Stimulated activated CD8-positive, alpha-beta memory T cell treated with anti-CD3 and anti-CD28 coated beads, Interleukin-12 subunit alpha, Interleukin-12 subunit beta, amount 100 ng/mL, for 24 hours (primary cell): ENCODE results near the gene RTL1.

Experiments used
- DNase-seq: peaks from one replicate; pipeline ENCODE4 v3.0.0-alpha.2; 2020; ENCODE audit errors: extremely low read depth

The RTL1 gene

GRCh38 chr14:100882026-100882967, 21.2 kb downstream of the RTL1 start:
- DNase-seq: no peak

- DNase-seq: no peak
These were observed 22.1 kb downstream of the RTL1 start for GRCh38 chr14:100881211-100882025.

GRCh38 chr14:100880271-100881101, 23.0 kb downstream of the RTL1 start:
- no peak for DNase-seq

- no peak for DNase-seq
These were observed 23.7 kb downstream of the RTL1 start for GRCh38 chr14:100879782-100880181.

- DNase-seq: no peak
These were observed 24.3 kb downstream of the RTL1 start for GRCh38 chr14:100879194-100879593.

- DNase-seq: no peak
These were observed 25.0 kb downstream of the RTL1 start for GRCh38 chr14:100878271-100879146.

GRCh38 chr14:100875861-100876590, 27.5 kb downstream of the RTL1 start:
- DNase-seq: no peak

GRCh38 chr14:100875126-100875525, 28.4 kb downstream of the RTL1 start:
- no peak for DNase-seq

- DNase-seq: no peak
These were observed 29.0 kb downstream of the RTL1 start for GRCh38 chr14:100874411-100875091.

- DNase-seq: no peak
These were observed 29.5 kb downstream of the RTL1 start for GRCh38 chr14:100874051-100874410.

- no peak for DNase-seq
These were observed 30.4 kb downstream of the RTL1 start for GRCh38 chr14:100873096-100873482.

- DNase-seq: no peak
These were observed 31.0 kb downstream of the RTL1 start for GRCh38 chr14:100872259-100873095.

GRCh38 chr14:100871234-100872186, 32.0 kb downstream of the RTL1 start:
- no peak for DNase-seq

- DNase-seq: no peak
These were observed 34.7 kb downstream of the RTL1 start for GRCh38 chr14:100868621-100869370.

GRCh38 chr14:100867631-100868315, 35.7 kb downstream of the RTL1 start:
- DNase-seq: no peak
